K562 (cell line): ENCODE measurements around the gene PBX4. TPM values are rescaled to one million over a fixed set of nuclear protein-coding genes. Genes with fewer than 3 reads are reported as not detected.

ENCODE experiments used
- ATF1 ChIP-seq, 2 experiments: fragments of 450-650 bp in 1 of 2; IDR thresholded peaks; 2 replicates each; pipeline ENCODE4 v1.6.1; 2016; ENCODE audit warnings: missing compliant biosample characterization in 1 of 2, missing genetic modification characterization in 1 of 2
- BRD4 ChIP-seq: fragments of 200-600 bp; sonication (generic); IDR thresholded peaks from 2 replicates; pipeline ENCODE4 v1.6.1; 2017; ENCODE audit warnings: inconsistent platforms
- CBX3 ChIP-seq, 2 experiments: IDR thresholded peaks; 1 replicate in 1 of 2; 2 replicates in 1 of 2; pipeline ENCODE4 v1.6.1; 2012; ENCODE audit warnings: inconsistent platforms in 2 of 2, low read length in 2 of 2, borderline replicate concordance in 1 of 2, control low read depth in 1 of 2
- CC2D1A ChIP-seq: fragments of 450-650 bp; IDR thresholded peaks from 2 replicates; pipeline ENCODE4 v1.6.1; 2017; ENCODE audit warnings: mild to moderate bottlenecking
- CREM ChIP-seq: IDR thresholded peaks from 2 replicates; pipeline ENCODE4 v1.6.1; 2014; ENCODE audit warnings: antibody characterized with exemption, low read depth
- GATAD2B ChIP-seq: fragments of 450-650 bp; IDR thresholded peaks from 2 replicates; pipeline ENCODE4 v1.6.1; 2017; ENCODE audit warnings: mild to moderate bottlenecking, borderline replicate concordance
- HNRNPL ChIP-seq: fragments of 200-400 bp; formaldehyde crosslinking; IDR thresholded peaks from 2 replicates; pipeline ENCODE4 v1.6.1; 2017; ENCODE audit warnings: low read depth, mild to moderate bottlenecking, low read length
- MIER1 ChIP-seq: fragments of 450-650 bp; IDR thresholded peaks from 2 replicates; pipeline ENCODE4 v1.6.1; 2016; ENCODE audit warnings: antibody characterized with exemption, mild to moderate bottlenecking, low read depth
- OTX1 ChIP-seq: fragments of 450-650 bp; formaldehyde crosslinking; IDR thresholded peaks from 2 replicates; pipeline ENCODE4 v1.4.0; 2022; ENCODE audit warnings: mild to moderate bottlenecking
- PCBP2 ChIP-seq: fragments of 200-400 bp; formaldehyde crosslinking; IDR thresholded peaks from 2 replicates; pipeline ENCODE4 v1.6.1; 2018; ENCODE audit warnings: low read length, low read depth, mild to moderate bottlenecking, moderate library complexity; ENCODE audit not compliant: poor library complexity, severe bottlenecking
- POLR2G ChIP-seq: fragments of 200-400 bp; formaldehyde crosslinking; IDR thresholded peaks from 2 replicates; pipeline ENCODE4 v1.6.1; 2017; ENCODE audit warnings: low read depth, mild to moderate bottlenecking, antibody characterized with exemption, low read length, moderate library complexity
- PRPF4 ChIP-seq: fragments of 200-400 bp; formaldehyde crosslinking; IDR thresholded peaks from one replicate; pipeline ENCODE4 v1.6.1; 2017; ENCODE audit warnings: low read length, low read depth, mild to moderate bottlenecking; ENCODE audit not compliant: insufficient read depth, poor library complexity, severe bottlenecking
- THRAP3 ChIP-seq: fragments of 450-650 bp; IDR thresholded peaks from 2 replicates; pipeline ENCODE4 v1.6.1; 2016; ENCODE audit warnings: mild to moderate bottlenecking, inconsistent platforms, borderline replicate concordance
- ZBTB7A ChIP-seq: IDR thresholded peaks from 2 replicates; pipeline ENCODE4 v1.6.1; 2011; ENCODE audit warnings: low read depth, mild to moderate bottlenecking, low read length, moderate library complexity, borderline replicate concordance; ENCODE audit not compliant: control insufficient read depth
- ZNF263 ChIP-seq: sonication (generic); formaldehyde crosslinking; IDR thresholded peaks from 2 replicates; pipeline ENCODE4 v1.8.0; 2022; ENCODE audit warnings: mild to moderate bottlenecking, missing genetic modification reagents, borderline replicate concordance
- polyA plus RNA-seq, 8 experiments: library from polyadenylated mRNA; depleted of rRNA in 4 of 8; stranded (reverse) in 5 of 8; unstranded in 3 of 8; fragments of >200 nt; fragmentation: Nextera tagmentation in 2 of 8; fragmentation: Illumina TruSeq in 1 of 8; extraction: Ambion mirVana in 2 of 8; extraction: Trizol in 1 of 8; gene quantifications; 2 replicates each; pipeline versions ENCODE4 v1.2.1 to v1.2.3, GENCODE V29; 2011 to 2014; ENCODE audit warnings: inconsistent platforms in 1 of 8, missing spikeins in 1 of 8
- total RNA-seq, 7 experiments: library from RNA; depleted of rRNA in 6 of 7; stranded (reverse); fragments of >200 nt in 6 of 7; fragmentation: Illumina TruSeq in 2 of 7; extraction: Trizol in 2 of 7; gene quantifications; 2 replicates each; pipeline versions ENCODE4 v1.2.1 to v1.2.3, GENCODE V29; 2011 to 2021; ENCODE audit warnings: low replicate concordance in 1 of 7
- TF ChIP-seq, protein P1 (sequence below), 2 experiments: fragments of 150-350 bp in 1 of 2; IDR thresholded peaks; 2 replicates each; pipeline ENCODE4 v1.6.1; 2012 to 2016; ENCODE audit warnings: low read depth in 2 of 2, low read length in 2 of 2, mild to moderate bottlenecking in 1 of 2, moderate library complexity in 1 of 2
- TF ChIP-seq, protein P2 (sequence below): fragments of 250-450 bp; sonication (Bioruptor Pico); IDR thresholded peaks from 2 replicates; pipeline ENCODE4 v1.4.0; 2020; ENCODE audit warnings: mild to moderate bottlenecking, moderate library complexity
- TF ChIP-seq, protein P3 (sequence below), 2 experiments: IDR thresholded peaks; 2 replicates each; pipeline ENCODE4 v1.6.1; 2012; ENCODE audit warnings: improper control_type of control experiment in 2 of 2, low read depth in 2 of 2, low read length in 2 of 2, borderline replicate concordance in 1 of 2

PBX4 gene
- total and polyA plus RNA-seq, 9 of the 15 experiments (the other 6 are each of a cell fraction or from before 2014, with no cell fraction given) = 0.11 to 3.8 (median 1.6) TPM; not detected in 1

DNA sequence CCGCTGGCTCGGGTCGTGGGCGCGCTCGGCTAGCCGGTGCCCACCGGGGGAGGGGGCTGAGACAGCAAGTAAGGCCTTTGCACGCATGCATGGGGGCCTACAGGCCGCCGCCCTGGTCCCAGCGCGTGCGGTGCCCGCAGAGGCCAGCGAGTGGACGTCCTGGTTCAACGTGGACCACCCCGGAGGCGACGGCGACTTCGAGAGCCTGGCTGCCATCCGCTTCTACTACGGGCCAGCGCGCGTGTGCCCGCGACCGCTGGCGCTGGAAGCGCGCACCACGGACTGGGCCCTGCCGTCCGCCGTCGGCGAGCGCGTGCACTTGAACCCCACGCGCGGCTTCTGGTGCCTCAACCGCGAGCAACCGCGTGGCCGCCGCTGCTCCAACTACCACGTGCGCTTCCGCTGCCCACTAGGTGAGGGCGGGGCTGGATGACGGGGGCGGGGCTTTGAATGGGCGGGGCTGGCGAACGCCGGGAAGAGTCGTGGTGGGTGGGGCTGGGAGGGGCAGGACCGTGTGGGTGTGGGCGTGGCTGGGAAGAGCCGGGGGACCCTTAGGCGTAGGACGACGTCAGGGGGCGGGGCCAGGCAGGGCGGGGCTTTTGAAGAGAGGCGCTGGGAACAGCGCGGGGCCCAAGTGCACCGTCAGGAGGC lies 78.3 kb downstream of the PBX4 start (continued):
- TF ChIP-seq ZBTB7A = peak; percentile 18; the same call in 1 of the 2 replicates
- TF ChIP-seq OTX1 (CRISPR knock-in tag) = no peak
- TF ChIP-seq BRD4 = no peak
- 0 out of 3 replicates have a peak, but pooled peaks of 1 of the 2 experiments have one; percentile 29 for TF ChIP-seq CBX3 (IDR thresholded peaks at IDR 0.05; ENCODE audit: borderline replicate concordance in 1 of 2, low read length in 2 of 2)
- TF ChIP-seq THRAP3 = no peak
- TF ChIP-seq HNRNPL = peak; percentile 88
- peak; percentile 6; the same call in 1 of the 2 replicates for TF ChIP-seq ATF1 (CRISPR knock-in tag; IDR thresholded peaks at IDR 0.05)
- no peak for TF ChIP-seq ATF1 (tag; IDR thresholded peaks at IDR 0.05)
- no peak for TF ChIP-seq ZNF263 (CRISPR knock-in tag)
- TF ChIP-seq, protein P1, sequence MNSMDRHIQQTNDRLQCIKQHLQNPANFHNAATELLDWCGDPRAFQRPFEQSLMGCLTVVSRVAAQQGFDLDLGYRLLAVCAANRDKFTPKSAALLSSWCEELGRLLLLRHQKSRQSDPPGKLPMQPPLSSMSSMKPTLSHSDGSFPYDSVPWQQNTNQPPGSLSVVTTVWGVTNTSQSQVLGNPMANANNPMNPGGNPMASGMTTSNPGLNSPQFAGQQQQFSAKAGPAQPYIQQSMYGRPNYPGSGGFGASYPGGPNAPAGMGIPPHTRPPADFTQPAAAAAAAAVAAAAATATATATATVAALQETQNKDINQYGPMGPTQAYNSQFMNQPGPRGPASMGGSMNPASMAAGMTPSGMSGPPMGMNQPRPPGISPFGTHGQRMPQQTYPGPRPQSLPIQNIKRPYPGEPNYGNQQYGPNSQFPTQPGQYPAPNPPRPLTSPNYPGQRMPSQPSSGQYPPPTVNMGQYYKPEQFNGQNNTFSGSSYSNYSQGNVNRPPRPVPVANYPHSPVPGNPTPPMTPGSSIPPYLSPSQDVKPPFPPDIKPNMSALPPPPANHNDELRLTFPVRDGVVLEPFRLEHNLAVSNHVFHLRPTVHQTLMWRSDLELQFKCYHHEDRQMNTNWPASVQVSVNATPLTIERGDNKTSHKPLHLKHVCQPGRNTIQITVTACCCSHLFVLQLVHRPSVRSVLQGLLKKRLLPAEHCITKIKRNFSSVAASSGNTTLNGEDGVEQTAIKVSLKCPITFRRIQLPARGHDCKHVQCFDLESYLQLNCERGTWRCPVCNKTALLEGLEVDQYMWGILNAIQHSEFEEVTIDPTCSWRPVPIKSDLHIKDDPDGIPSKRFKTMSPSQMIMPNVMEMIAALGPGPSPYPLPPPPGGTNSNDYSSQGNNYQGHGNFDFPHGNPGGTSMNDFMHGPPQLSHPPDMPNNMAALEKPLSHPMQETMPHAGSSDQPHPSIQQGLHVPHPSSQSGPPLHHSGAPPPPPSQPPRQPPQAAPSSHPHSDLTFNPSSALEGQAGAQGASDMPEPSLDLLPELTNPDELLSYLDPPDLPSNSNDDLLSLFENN (IDR thresholded peaks at IDR 0.05; ENCODE audit: low read depth in 2 of 2, low read length in 2 of 2) = no peak
- peak; percentile 52 for TF ChIP-seq POLR2G
- no peak for TF ChIP-seq PCBP2
- TF ChIP-seq PRPF4 = peak; percentile 59
- TF ChIP-seq GATAD2B = peak; percentile 57; the same call in 1 of the 2 replicates
- TF ChIP-seq, protein P2, sequence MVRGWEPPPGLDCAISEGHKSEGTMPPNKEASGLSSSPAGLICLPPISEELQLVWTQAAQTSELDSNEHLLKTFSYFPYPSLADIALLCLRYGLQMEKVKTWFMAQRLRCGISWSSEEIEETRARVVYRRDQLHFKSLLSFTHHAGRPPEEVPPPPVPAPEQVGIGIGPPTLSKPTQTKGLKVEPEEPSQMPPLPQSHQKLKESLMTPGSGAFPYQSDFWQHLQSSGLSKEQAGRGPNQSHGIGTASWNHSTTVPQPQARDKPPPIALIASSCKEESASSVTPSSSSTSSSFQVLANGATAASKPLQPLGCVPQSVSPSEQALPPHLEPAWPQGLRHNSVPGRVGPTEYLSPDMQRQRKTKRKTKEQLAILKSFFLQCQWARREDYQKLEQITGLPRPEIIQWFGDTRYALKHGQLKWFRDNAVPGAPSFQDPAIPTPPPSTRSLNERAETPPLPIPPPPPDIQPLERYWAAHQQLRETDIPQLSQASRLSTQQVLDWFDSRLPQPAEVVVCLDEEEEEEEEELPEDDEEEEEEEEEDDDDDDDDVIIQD = no peak
- peak; percentile 64; the same call in 1 of the 2 replicates for TF ChIP-seq CREM
- TF ChIP-seq CC2D1A = no peak
- TF ChIP-seq, protein P3, sequence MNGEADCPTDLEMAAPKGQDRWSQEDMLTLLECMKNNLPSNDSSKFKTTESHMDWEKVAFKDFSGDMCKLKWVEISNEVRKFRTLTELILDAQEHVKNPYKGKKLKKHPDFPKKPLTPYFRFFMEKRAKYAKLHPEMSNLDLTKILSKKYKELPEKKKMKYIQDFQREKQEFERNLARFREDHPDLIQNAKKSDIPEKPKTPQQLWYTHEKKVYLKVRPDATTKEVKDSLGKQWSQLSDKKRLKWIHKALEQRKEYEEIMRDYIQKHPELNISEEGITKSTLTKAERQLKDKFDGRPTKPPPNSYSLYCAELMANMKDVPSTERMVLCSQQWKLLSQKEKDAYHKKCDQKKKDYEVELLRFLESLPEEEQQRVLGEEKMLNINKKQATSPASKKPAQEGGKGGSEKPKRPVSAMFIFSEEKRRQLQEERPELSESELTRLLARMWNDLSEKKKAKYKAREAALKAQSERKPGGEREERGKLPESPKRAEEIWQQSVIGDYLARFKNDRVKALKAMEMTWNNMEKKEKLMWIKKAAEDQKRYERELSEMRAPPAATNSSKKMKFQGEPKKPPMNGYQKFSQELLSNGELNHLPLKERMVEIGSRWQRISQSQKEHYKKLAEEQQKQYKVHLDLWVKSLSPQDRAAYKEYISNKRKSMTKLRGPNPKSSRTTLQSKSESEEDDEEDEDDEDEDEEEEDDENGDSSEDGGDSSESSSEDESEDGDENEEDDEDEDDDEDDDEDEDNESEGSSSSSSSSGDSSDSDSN (IDR thresholded peaks at IDR 0.05; ENCODE audit: borderline replicate concordance in 1 of 2, low read depth in 2 of 2, low read length in 2 of 2) = no peak
- no peak for TF ChIP-seq MIER1
